HEK293 (cell line): ENCODE measurements around the gene ZNF24.
A peak's percentile ranks its signal among the peaks of the same experiment; 100 is the strongest.

Experiments
- CTCF ChIA-PET: fragments of 350-600 bp; formaldehyde crosslinking; extraction: SDS; loops from one replicate; lab custom pipeline; 2021; ENCODE audit warnings: antibody characterized with exemption; lab: Yijun Ruan, JAX
- POLR2A ChIA-PET: fragments of 300-600 bp; formaldehyde crosslinking; extraction: SDS; loops from one replicate; lab custom pipeline; 2020; ENCODE audit warnings: antibody characterized with exemption, inconsistent platforms; lab: Yijun Ruan, JAX
- H3K27ac ChIP-seq: fragments of 200-500 bp; sonication (Bioruptor generic); 2 replicates; pipeline ENCODE4 v1.5.1; 2014; ENCODE audit warnings: low read depth, low read length, control low read depth, inconsistent platforms; ENCODE audit errors: extremely low read depth
- H3K36me3 ChIP-seq, 2 experiments: fragments of 200-500 bp in 1 of 2; sonication (Bioruptor generic) in 1 of 2; 1 replicate in 1 of 2; 2 replicates in 1 of 2; pipeline ENCODE4 v1.5.1; 2014 to 2017; ENCODE audit warnings: inconsistent platforms in 2 of 2, low read length in 2 of 2; ENCODE audit not compliant: control insufficient read depth in 2 of 2, insufficient read depth in 1 of 2
- H3K4me1 ChIP-seq: fragments of 200-500 bp; sonication (Bioruptor generic); 2 replicates; pipeline ENCODE4 v1.5.1; 2014; ENCODE audit warnings: mild to moderate bottlenecking, low read length, inconsistent platforms; ENCODE audit not compliant: control insufficient read depth, insufficient read depth
- H3K4me3 ChIP-seq: 2 replicates; pipeline ENCODE4 v1.5.1; 2011; ENCODE audit warnings: low read depth, mild to moderate bottlenecking, control low read depth, low read length, moderate library complexity
- H3K9me3 ChIP-seq: fragments of 200-500 bp; sonication (Bioruptor generic); 2 replicates; pipeline ENCODE4 v1.5.1; 2014; ENCODE audit warnings: low read depth, low read length, inconsistent platforms; ENCODE audit not compliant: control insufficient read depth, insufficient read depth
- BCL11B ChIP-seq: fragments of 450-650 bp; formaldehyde crosslinking; IDR thresholded peaks from 2 replicates; pipeline ENCODE4 v1.5.1; 2016; ENCODE audit warnings: low read depth, missing biosample characterization, missing genetic modification characterization
- HOXC10 ChIP-seq: sonication (generic); formaldehyde crosslinking; IDR thresholded peaks from 2 replicates; pipeline ENCODE4 v1.8.1; 2023; ENCODE audit warnings: mild to moderate bottlenecking, missing genetic modification reagents
- HOXD13 ChIP-seq: sonication (generic); formaldehyde crosslinking; IDR thresholded peaks from 2 replicates; pipeline ENCODE4 v1.8.0; 2022; ENCODE audit warnings: missing genetic modification reagents, borderline replicate concordance
- MYNN ChIP-seq: fragments of 450-650 bp; formaldehyde crosslinking; IDR thresholded peaks from 2 replicates; pipeline ENCODE4 v1.5.1; 2016; ENCODE audit warnings: missing biosample characterization, missing genetic modification characterization, borderline replicate concordance
- OSR2 ChIP-seq: fragments of 450-650 bp; formaldehyde crosslinking; IDR thresholded peaks from 2 replicates; pipeline ENCODE4 v1.5.1; 2016; ENCODE audit warnings: missing biosample characterization, missing genetic modification characterization
- RBAK ChIP-seq: fragments of 450-650 bp; formaldehyde crosslinking; IDR thresholded peaks from 2 replicates; pipeline ENCODE4 v1.5.1; 2016; ENCODE audit warnings: missing biosample characterization, missing genetic modification characterization
- REPIN1 ChIP-seq: fragments of 450-650 bp; formaldehyde crosslinking; IDR thresholded peaks from 2 replicates; pipeline ENCODE4 v1.5.1; 2017; ENCODE audit warnings: missing biosample characterization, missing genetic modification characterization, low read depth
- TCF7L2 ChIP-seq: IDR thresholded peaks from 2 replicates; pipeline ENCODE4 v1.6.1; 2011; ENCODE audit warnings: low read depth, mild to moderate bottlenecking, inconsistent platforms, low read length, moderate library complexity, borderline replicate concordance
- TSHZ1 ChIP-seq: fragments of 450-650 bp; formaldehyde crosslinking; IDR thresholded peaks from 2 replicates; pipeline ENCODE4 v1.5.1; 2016; ENCODE audit warnings: missing biosample characterization, missing genetic modification characterization, borderline replicate concordance
- YY2 ChIP-seq: fragments of 450-650 bp; formaldehyde crosslinking; IDR thresholded peaks from 2 replicates; pipeline ENCODE4 v1.5.1; 2016; ENCODE audit warnings: missing biosample characterization, missing genetic modification characterization
- ZBTB20 ChIP-seq: fragments of 450-650 bp; formaldehyde crosslinking; IDR thresholded peaks from 2 replicates; pipeline ENCODE4 v1.5.1; 2016; ENCODE audit warnings: missing biosample characterization, missing genetic modification characterization
- ZFP3 ChIP-seq: fragments of 450-650 bp; formaldehyde crosslinking; IDR thresholded peaks from 2 replicates; pipeline ENCODE4 v1.5.1; 2016; ENCODE audit warnings: low read depth, missing biosample characterization, missing genetic modification characterization
- ZIC2 ChIP-seq: fragments of 450-650 bp; formaldehyde crosslinking; IDR thresholded peaks from 2 replicates; pipeline ENCODE4 v1.5.1; 2016; ENCODE audit warnings: missing biosample characterization, missing genetic modification characterization
- ZNF121 ChIP-seq: fragments of 450-650 bp; formaldehyde crosslinking; IDR thresholded peaks from 2 replicates; pipeline ENCODE4 v1.5.1; 2016; ENCODE audit warnings: missing biosample characterization, missing genetic modification characterization
- ZNF133 ChIP-seq: fragments of 450-650 bp; formaldehyde crosslinking; IDR thresholded peaks from 2 replicates; pipeline ENCODE4 v1.5.1; 2016; ENCODE audit warnings: missing biosample characterization, missing genetic modification characterization
- ZNF169 ChIP-seq: fragments of 450-650 bp; formaldehyde crosslinking; IDR thresholded peaks from 2 replicates; pipeline ENCODE4 v1.5.1; 2016; ENCODE audit warnings: missing biosample characterization, missing genetic modification characterization
- ZNF248 ChIP-seq: fragments of 450-650 bp; formaldehyde crosslinking; IDR thresholded peaks from 2 replicates; pipeline ENCODE4 v1.5.1; 2017; ENCODE audit warnings: missing biosample characterization, missing genetic modification characterization
- ZNF292 ChIP-seq: fragments of 450-650 bp; formaldehyde crosslinking; IDR thresholded peaks from 2 replicates; pipeline ENCODE4 v1.5.1; 2016; ENCODE audit warnings: low read depth, missing biosample characterization, missing genetic modification characterization, borderline replicate concordance
- ZNF335 ChIP-seq: fragments of 450-650 bp; formaldehyde crosslinking; conservative IDR thresholded peaks from 2 replicates; pipeline ENCODE4 v1.5.1; 2016; ENCODE audit warnings: missing biosample characterization, missing genetic modification characterization
- ZNF341 ChIP-seq: fragments of 450-650 bp; formaldehyde crosslinking; IDR thresholded peaks from 2 replicates; pipeline ENCODE4; 2016; ENCODE audit warnings: low read depth, missing biosample characterization, missing genetic modification characterization
- ZNF423 ChIP-seq: fragments of 450-650 bp; formaldehyde crosslinking; IDR thresholded peaks from 2 replicates; pipeline ENCODE4 v1.5.1; 2016; ENCODE audit warnings: missing biosample characterization, missing genetic modification characterization
- ZNF426 ChIP-seq: fragments of 450-650 bp; formaldehyde crosslinking; IDR thresholded peaks from 2 replicates; pipeline ENCODE4 v1.5.1; 2017; ENCODE audit warnings: missing biosample characterization, missing genetic modification characterization, mild to moderate bottlenecking, inconsistent platforms, moderate library complexity
- ZNF514 ChIP-seq: fragments of 450-650 bp; formaldehyde crosslinking; IDR thresholded peaks from 2 replicates; pipeline ENCODE4 v1.5.1; 2016; ENCODE audit warnings: missing biosample characterization, missing genetic modification characterization
- ZNF529 ChIP-seq: fragments of 450-650 bp; formaldehyde crosslinking; IDR thresholded peaks from 2 replicates; pipeline ENCODE4 v1.5.1; 2017; ENCODE audit warnings: missing genetic modification characterization, missing biosample characterization; ENCODE audit not compliant: insufficient replicate concordance
- ZNF558 ChIP-seq: fragments of 450-650 bp; formaldehyde crosslinking; IDR thresholded peaks from 2 replicates; pipeline ENCODE4 v1.5.1; 2016; ENCODE audit warnings: missing biosample characterization, missing genetic modification characterization
- ZNF571 ChIP-seq: fragments of 450-650 bp; formaldehyde crosslinking; IDR thresholded peaks from 2 replicates; pipeline ENCODE4 v1.5.0; 2017; ENCODE audit warnings: missing biosample characterization, missing genetic modification characterization
- ZNF580 ChIP-seq: fragments of 450-650 bp; formaldehyde crosslinking; IDR thresholded peaks from 2 replicates; pipeline ENCODE4 v1.5.1; 2016; ENCODE audit warnings: missing biosample characterization, missing genetic modification characterization
- ZNF629 ChIP-seq: fragments of 450-650 bp; formaldehyde crosslinking; IDR thresholded peaks from 2 replicates; pipeline ENCODE4 v1.5.1; 2017; ENCODE audit warnings: missing biosample characterization, missing genetic modification characterization
- ZNF837 ChIP-seq: fragments of 450-650 bp; formaldehyde crosslinking; IDR thresholded peaks from 2 replicates; pipeline ENCODE4 v1.5.1; 2016; ENCODE audit warnings: missing biosample characterization, missing genetic modification characterization
- ZNF843 ChIP-seq: fragments of 450-650 bp; formaldehyde crosslinking; IDR thresholded peaks from 2 replicates; pipeline ENCODE4 v1.5.1; 2016; ENCODE audit warnings: missing biosample characterization, missing genetic modification characterization
- TF ChIP-seq, protein P1 (sequence below): fragments of 450-650 bp; formaldehyde crosslinking; IDR thresholded peaks from 2 replicates; pipeline ENCODE4 v1.5.1; 2016; ENCODE audit warnings: missing biosample characterization, missing genetic modification characterization
- TF ChIP-seq, protein P2 (sequence below): fragments of 450-650 bp; formaldehyde crosslinking; IDR thresholded peaks from 2 replicates; pipeline ENCODE4 v1.5.1; 2016; ENCODE audit warnings: missing biosample characterization, missing genetic modification characterization

Gene ZNF24

DNA sequence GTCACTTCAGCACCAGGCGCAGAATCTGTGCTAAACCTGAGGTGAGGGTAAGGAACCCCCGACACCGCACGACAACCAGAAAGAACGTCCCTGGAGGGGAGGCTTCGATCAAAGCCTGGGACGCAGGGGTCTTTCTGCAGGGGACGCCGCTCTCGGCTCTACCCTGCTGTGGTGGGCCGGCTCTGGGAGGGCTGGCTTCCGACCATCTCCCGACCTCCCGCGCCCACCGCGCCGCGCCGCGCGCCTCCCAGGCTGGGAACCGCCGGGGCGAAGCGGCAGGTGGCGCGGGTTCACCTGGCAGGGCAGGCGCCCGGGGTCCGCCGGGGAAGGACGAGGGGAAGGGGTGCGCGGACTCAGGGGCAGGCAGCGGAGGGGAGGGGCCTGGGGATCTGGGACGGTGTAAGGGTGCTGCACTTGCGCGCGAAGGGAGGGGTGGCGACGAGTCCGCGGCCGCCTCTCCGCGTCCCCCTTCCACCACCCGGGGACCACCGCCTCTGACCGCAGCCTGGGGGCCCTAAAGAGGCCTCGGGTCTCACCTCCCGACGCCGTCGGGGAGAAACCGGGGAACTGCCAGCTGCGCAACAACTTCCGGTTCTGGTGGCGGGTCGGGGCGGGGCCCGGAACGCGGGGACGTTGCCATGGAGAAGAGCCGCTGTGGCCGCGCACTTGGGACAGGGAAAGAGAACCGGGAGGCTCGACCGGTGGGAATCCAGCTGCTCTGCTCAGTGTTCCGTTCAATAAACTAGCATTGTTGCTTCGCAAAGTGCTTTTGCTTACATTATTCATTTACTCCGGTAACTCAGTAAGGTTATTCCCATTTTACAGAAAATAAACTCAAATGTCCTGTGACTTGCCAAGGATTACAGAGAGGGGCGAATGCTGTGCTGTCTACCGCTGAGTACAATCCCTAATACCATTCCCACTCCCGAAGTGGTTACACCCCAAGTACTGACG lies 32.8 kb upstream of the ZNF24 start, which contains the start of gene ZNF396:
Gene ZNF396, minus strand, starts transcription at position 596 of the 954 bp plus-strand sequence. CDS start 3,045 bp downstream, outside the sequence.
- H3K9me3 ChIP-seq = no peaks in the 10 kb centered on the region
- no peak within 1 kb of the TSS; the same call in 1 of the 2 replicates for H3K27ac ChIP-seq
- peak within 1 kb of the TSS; percentile 73 for H3K4me3 ChIP-seq
- ChIA-PET POLR2A (no interaction called here), CTCF (interaction anchor here (1.5 kb wide), 1 partner anchor 9 kb away, joined by 6 read pairs; no protein-coding TSS in a partner anchor)
- no peaks in the 10 kb centered on the region for H3K4me1 ChIP-seq
- H3K36me3 ChIP-seq = no peaks in the 10 kb centered on the region
- no peak for TF ChIP-seq HOXD13 (CRISPR knock-in tag)
- TF ChIP-seq, protein P1, sequence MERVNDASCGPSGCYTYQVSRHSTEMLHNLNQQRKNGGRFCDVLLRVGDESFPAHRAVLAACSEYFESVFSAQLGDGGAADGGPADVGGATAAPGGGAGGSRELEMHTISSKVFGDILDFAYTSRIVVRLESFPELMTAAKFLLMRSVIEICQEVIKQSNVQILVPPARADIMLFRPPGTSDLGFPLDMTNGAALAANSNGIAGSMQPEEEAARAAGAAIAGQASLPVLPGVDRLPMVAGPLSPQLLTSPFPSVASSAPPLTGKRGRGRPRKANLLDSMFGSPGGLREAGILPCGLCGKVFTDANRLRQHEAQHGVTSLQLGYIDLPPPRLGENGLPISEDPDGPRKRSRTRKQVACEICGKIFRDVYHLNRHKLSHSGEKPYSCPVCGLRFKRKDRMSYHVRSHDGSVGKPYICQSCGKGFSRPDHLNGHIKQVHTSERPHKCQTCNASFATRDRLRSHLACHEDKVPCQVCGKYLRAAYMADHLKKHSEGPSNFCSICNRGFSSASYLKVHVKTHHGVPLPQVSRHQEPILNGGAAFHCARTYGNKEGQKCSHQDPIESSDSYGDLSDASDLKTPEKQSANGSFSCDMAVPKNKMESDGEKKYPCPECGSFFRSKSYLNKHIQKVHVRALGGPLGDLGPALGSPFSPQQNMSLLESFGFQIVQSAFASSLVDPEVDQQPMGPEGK (tag by site-specific recombination) = peak; percentile 64
- no peak for TF ChIP-seq BCL11B (tag by site-specific recombination)
- peak; percentile 82 for TF ChIP-seq ZNF335 (tag by site-specific recombination)
- TF ChIP-seq ZNF248 (tag by site-specific recombination) = no peak
- no peak for TF ChIP-seq ZNF423 (tag by site-specific recombination)
- no peak for TF ChIP-seq ZNF292 (tag by site-specific recombination)
- no peak for TF ChIP-seq YY2
- TF ChIP-seq ZNF121 (tag by site-specific recombination) = no peak
- no peak for TF ChIP-seq REPIN1 (tag by site-specific recombination)
- peak; percentile 50; the same call in 1 of the 2 replicates for TF ChIP-seq ZBTB20
- TF ChIP-seq ZNF837 (tag by site-specific recombination) = no peak
- peak; percentile 64 for TF ChIP-seq ZNF580 (tag by site-specific recombination)
- no peak for TF ChIP-seq RBAK
- no peak for TF ChIP-seq ZNF571 (tag by site-specific recombination)
- peak; percentile 66 for TF ChIP-seq ZNF341 (tag by site-specific recombination)
- TF ChIP-seq OSR2 = no peak
- peak; percentile 18; the same call in 1 of the 2 replicates for TF ChIP-seq ZIC2 (tag by site-specific recombination)
- TF ChIP-seq TCF7L2 = no peak
- no peak for TF ChIP-seq TSHZ1
- no peak for TF ChIP-seq HOXC10 (CRISPR knock-in tag)
- TF ChIP-seq ZNF169 (tag by site-specific recombination) = no peak
- TF ChIP-seq ZNF629 (tag by site-specific recombination) = 0 out of 2 replicates have a peak, but pooled peaks have one; percentile 13
- no peak for TF ChIP-seq ZNF514 (tag by site-specific recombination)
- TF ChIP-seq ZNF529 (tag by site-specific recombination) = no peak
- TF ChIP-seq ZFP3 (tag by site-specific recombination) = no peak
- TF ChIP-seq, protein P2, sequence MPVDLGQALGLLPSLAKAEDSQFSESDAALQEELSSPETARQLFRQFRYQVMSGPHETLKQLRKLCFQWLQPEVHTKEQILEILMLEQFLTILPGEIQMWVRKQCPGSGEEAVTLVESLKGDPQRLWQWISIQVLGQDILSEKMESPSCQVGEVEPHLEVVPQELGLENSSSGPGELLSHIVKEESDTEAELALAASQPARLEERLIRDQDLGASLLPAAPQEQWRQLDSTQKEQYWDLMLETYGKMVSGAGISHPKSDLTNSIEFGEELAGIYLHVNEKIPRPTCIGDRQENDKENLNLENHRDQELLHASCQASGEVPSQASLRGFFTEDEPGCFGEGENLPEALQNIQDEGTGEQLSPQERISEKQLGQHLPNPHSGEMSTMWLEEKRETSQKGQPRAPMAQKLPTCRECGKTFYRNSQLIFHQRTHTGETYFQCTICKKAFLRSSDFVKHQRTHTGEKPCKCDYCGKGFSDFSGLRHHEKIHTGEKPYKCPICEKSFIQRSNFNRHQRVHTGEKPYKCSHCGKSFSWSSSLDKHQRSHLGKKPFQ = no peak
- TF ChIP-seq ZNF426 (tag by site-specific recombination) = no peak
- no peak for TF ChIP-seq MYNN (tag by site-specific recombination)
- no peak for TF ChIP-seq ZNF558
- 0 out of 2 replicates have a peak, but pooled peaks have one; percentile 33 for TF ChIP-seq ZNF843 (tag by site-specific recombination)
- TF ChIP-seq ZNF133 (tag by site-specific recombination) = no peak
